NT2/D1 (cell line): ENCODE data around the gene SETD7.

Experiments used
- DNase-seq: peaks from one replicate; pipeline ENCODE4 v3.0.0-alpha.2; 2011; ENCODE audit warnings: low read depth, low spot score
- H3K27me3 ChIP-seq: 2 replicates; pipeline ENCODE4 v1.6.0; 2011; ENCODE audit warnings: mild to moderate bottlenecking; ENCODE audit not compliant: insufficient read length, insufficient read depth
- H3K36me3 ChIP-seq: 2 replicates; pipeline ENCODE4 v1.6.1; 2011; ENCODE audit warnings: mild to moderate bottlenecking, low read length, mixed read lengths; ENCODE audit not compliant: insufficient read depth, insufficient read length
- H3K4me1 ChIP-seq: 2 replicates; pipeline ENCODE4 v1.5.1; 2011; ENCODE audit not compliant: insufficient read depth, insufficient read length
- H3K4me3 ChIP-seq: 2 replicates; pipeline ENCODE4 v1.5.1; 2011; ENCODE audit warnings: low read depth; ENCODE audit not compliant: insufficient read length
- H3K9ac ChIP-seq: 2 replicates; pipeline ENCODE4 v1.6.0; 2011; ENCODE audit warnings: low read depth; ENCODE audit not compliant: insufficient read length
- H3K9me3 ChIP-seq: 2 replicates; pipeline ENCODE4 v1.5.1; 2011; ENCODE audit warnings: mild to moderate bottlenecking, low read length; ENCODE audit not compliant: insufficient read depth
- SUZ12 ChIP-seq: IDR thresholded peaks from 2 replicates; pipeline ENCODE4 v1.6.1; 2011; ENCODE audit not compliant: insufficient read length, insufficient read depth; ENCODE audit errors: extremely low read depth
- YY1 ChIP-seq: IDR thresholded peaks from 2 replicates; pipeline ENCODE4 v1.6.1; 2011; ENCODE audit not compliant: insufficient read length, insufficient read depth
- ZNF274 ChIP-seq: IDR thresholded peaks from 2 replicates; pipeline ENCODE4 v1.6.1; 2011; ENCODE audit warnings: mild to moderate bottlenecking, low read depth, low read length

The SETD7 gene

DNA sequence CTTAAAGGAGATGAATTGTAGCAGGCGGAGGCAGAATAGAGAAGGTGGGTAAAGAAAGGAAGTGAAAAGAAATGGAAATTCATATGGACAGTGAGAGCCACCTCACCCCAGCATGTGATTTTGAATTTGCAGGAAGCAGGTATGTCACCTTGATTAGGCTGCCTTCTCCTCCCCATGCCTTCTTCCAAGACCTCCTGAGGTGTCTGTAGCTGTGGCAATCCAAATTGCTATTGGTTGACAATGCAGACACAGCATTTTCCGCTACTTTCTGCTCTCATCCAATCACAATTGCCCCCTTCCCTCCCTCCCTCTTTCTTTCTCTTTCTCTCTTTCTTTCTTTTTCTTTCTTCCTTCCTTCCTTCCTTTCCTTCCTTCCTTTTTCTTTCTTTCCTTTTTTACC, 63.6 kb downstream of the SETD7 start:
- Histone ChIP-seq H3K36me3 (no peaks in the 10 kb centered on the region), H3K9me3 (peaks cover 10% of the 10 kb centered on the region; the same call in 1 of the 2 replicates), H3K9ac (no peak overlapping the region), H3K4me1 (no peaks in the 10 kb centered on the region), H3K27me3 (no peaks in the 10 kb centered on the region), H3K4me3 (no peak overlapping the region)
- DNase-seq: no peak
- TF ChIP-seq SUZ12 (no peak), ZNF274 (no peak), YY1 (no peak)

DNA sequence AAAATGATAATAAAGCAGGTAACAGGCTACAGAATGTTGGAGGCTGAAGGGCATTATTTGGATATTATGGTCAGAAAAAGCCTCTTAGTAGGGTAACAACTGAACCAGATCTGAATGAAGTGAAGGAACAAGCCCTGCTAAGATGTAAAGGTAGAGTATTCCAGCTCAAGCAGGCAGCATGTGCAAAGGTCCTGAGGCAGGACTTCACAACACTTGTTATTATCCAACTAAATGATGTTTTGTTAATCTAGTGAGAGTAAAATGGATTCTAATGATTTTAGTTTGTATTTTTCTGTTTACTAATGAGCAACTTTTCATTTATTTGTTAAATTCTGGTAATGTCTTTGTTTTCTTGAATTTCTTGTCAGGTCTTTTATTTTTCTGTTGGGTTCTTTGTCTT, 66.4 kb downstream of the SETD7 start:
- Histone ChIP-seq H3K36me3 (no peaks in the 10 kb centered on the region), H3K27me3 (no peaks in the 10 kb centered on the region), H3K9ac (no peak overlapping the region), H3K9me3 (peaks cover 10% of the 10 kb centered on the region; the same call in 1 of the 2 replicates), H3K4me1 (no peaks in the 10 kb centered on the region), H3K4me3 (no peak overlapping the region)
- TF ChIP-seq SUZ12 (no peak), ZNF274 (no peak), YY1 (no peak)
- no peak for DNase-seq

DNA sequence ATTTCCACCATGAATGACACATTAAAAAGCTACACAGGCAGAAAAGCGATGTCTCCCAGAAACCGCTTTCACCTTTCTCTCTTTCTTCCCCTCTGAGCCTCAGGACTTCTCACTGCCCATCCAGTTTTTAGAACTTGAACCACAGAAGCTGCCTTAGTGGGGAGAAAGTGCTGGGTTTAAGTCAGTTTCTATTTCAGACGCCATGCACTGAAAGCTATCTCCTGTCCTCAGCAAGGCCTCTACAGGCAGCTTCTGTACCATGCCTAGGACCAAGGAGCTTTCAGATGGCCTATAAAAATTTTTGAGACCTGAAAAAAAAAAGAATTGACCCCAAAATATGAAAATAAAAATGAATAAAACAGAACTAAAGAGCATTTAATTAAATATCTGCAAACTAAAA, 67.6 kb downstream of the SETD7 start:
- H3K27me3 ChIP-seq: no peaks in the 10 kb centered on the region
- H3K4me1 ChIP-seq: no peaks in the 10 kb centered on the region
- no peaks in the 10 kb centered on the region for H3K36me3 ChIP-seq
- H3K4me3 ChIP-seq: no peak overlapping the region
- no peaks in the 10 kb centered on the region for H3K9me3 ChIP-seq
- DNase-seq: no peak
- no peak for TF ChIP-seq ZNF274
- TF ChIP-seq SUZ12: no peak
- TF ChIP-seq YY1: no peak
- H3K9ac ChIP-seq: no peak overlapping the region

DNA sequence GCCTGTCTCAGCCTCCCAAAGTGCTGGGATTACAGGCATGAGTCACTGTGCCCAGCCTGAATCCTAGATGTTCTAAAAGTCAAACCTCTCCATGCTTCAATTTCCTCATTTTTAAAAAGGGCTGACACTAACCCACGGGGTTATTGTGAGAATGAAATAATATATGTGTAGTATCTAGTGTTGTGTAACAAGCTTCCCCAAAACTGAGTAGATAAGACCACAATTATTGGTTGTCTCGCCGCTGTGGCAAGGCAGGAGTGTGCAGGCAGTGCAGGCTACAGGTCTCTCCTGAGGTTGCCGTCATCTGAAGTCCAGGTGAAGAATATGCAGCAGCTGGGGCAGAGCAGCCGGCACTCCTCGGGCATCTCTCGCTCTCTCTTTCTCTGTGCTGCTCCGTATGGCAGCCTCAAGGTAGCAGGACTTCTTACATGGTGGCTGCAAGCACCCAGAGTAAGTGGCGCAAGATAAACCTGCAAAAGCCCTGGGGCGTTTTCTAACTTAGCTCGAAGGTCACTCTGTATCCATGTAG, 71.2 kb downstream of the SETD7 start:
- H3K36me3 ChIP-seq: no peaks in the 10 kb centered on the region
- no peak overlapping the region for H3K9ac ChIP-seq
- no peaks in the 10 kb centered on the region for H3K9me3 ChIP-seq
- TF ChIP-seq ZNF274: no peak
- no peak for TF ChIP-seq YY1
- no peak for TF ChIP-seq SUZ12
- no peaks in the 10 kb centered on the region for H3K27me3 ChIP-seq
- DNase-seq: no peak
- H3K4me3 ChIP-seq: no peak overlapping the region
- no peaks in the 10 kb centered on the region for H3K4me1 ChIP-seq

DNA sequence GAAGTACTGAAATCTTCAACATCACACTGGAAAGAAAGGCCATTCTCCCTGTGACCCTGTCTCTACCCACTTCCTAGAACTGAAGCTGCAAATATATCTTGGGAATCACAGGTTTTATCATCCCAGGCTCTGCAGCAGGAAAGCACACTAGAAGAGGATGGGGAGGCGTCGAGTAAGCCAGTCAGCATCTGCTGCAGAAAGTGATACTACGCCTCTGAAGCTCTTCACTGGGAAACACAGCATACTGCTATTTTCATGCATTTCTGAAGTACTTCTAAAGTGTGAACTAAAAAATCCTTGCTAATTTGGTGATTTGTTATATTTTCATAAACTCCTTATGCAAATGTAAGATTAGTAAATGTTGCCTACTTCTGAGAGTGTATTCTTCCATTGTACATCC, 73.0 kb downstream of the SETD7 start:
- Histone ChIP-seq H3K27me3 (no peaks in the 10 kb centered on the region), H3K9ac (no peak overlapping the region), H3K4me1 (no peaks in the 10 kb centered on the region), H3K36me3 (no peaks in the 10 kb centered on the region), H3K4me3 (no peak overlapping the region), H3K9me3 (no peaks in the 10 kb centered on the region)
- TF ChIP-seq SUZ12 (no peak), YY1 (no peak), ZNF274 (no peak)
- no peak for DNase-seq

DNA sequence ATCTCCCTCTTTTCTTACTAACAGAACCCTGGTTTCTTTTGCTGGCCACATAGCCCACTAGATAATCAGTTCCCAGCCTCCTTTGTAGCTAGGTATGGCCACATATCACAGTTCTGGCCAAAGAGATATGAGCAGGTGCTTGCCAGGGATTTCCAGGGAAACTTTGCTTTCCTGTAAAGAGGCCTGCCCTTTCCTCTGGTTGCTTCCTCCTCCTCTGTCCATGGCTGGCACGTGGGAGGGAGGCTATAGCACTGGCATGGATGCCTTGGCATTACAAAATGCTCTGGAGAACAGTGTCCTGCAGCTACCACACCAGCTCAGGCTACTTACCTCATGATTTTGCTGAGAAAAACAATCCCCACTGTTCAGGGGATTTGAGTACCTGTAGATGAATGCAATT, 74.6 kb downstream of the SETD7 start:
- no peaks in the 10 kb centered on the region for H3K4me1 ChIP-seq
- no peaks in the 10 kb centered on the region for H3K27me3 ChIP-seq
- no peaks in the 10 kb centered on the region for H3K9me3 ChIP-seq
- H3K9ac ChIP-seq: no peak overlapping the region
- H3K4me3 ChIP-seq: no peak overlapping the region
- no peaks in the 10 kb centered on the region for H3K36me3 ChIP-seq
- no peak for TF ChIP-seq YY1
- DNase-seq: no peak

DNA sequence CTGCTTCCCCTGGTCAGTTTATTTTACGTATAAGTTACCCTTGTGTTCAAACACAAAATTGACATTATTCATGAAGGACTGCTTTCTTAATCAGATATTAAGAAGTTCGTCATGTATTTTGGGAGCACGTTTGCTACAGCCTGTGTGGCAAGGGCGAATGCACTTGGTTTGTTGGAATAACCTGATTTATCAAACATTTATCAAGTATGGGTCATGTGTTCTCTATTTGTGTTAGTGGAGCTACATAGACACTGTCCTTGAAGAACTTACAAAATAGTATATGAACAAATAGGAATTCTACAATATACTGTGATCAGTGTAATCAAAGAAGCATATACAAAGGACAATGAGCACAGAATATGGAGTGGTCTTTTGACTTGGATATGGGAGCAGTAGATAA, 79.7 kb downstream of the SETD7 start:
- TF ChIP-seq YY1 (no peak), ZNF274 (no peak)
- H3K9me3 ChIP-seq: peaks cover 16% of the 10 kb centered on the region; the same call in 1 of the 2 replicates
- no peak for DNase-seq
- no peak overlapping the region for H3K9ac ChIP-seq
- H3K27me3 ChIP-seq: no peaks in the 10 kb centered on the region
- H3K36me3 ChIP-seq: peaks cover 14% of the 10 kb centered on the region
- H3K4me3 ChIP-seq: no peak overlapping the region
- no peaks in the 10 kb centered on the region for H3K4me1 ChIP-seq

DNA sequence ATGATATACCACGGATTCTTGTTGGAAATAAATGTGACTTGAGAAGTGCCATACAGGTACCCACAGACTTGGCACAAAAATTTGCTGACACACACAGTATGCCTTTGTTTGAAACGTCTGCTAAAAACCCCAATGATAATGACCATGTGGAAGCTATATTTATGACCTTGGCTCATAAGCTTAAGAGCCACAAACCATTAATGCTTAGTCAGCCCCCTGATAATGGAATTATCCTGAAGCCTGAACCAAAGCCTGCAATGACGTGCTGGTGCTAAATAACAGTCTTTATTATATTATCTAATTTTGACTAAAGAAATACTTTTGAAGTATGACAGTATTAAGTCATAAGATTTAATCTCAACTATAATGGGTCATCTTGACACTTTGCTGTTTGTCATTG, 83.2 kb downstream of the SETD7 start:
- no peak overlapping the region for H3K4me3 ChIP-seq
- no peak overlapping the region for H3K9ac ChIP-seq
- no peak for DNase-seq
- H3K4me1 ChIP-seq: no peaks in the 10 kb centered on the region
- peaks cover 14% of the 10 kb centered on the region for H3K36me3 ChIP-seq
- peaks cover 27% of the 10 kb centered on the region; the same call in 1 of the 2 replicates for H3K9me3 ChIP-seq
- TF ChIP-seq ZNF274 (no peak), YY1 (no peak), SUZ12 (no peak)
- no peaks in the 10 kb centered on the region for H3K27me3 ChIP-seq
